K562 (cell line): Measurements from ENCODE around the gene GLI1. TPM values are rescaled to one million over a fixed set of nuclear protein-coding genes. Genes with fewer than 3 reads are reported as not detected.
A peak's percentile ranks its signal among the peaks of the same experiment; 100 is the strongest.

Experiments used
- CHAMP1 ChIP-seq: fragments of 450-650 bp; IDR thresholded peaks from 2 replicates; pipeline ENCODE4 v1.6.1; 2016; ENCODE audit warnings: mild to moderate bottlenecking
- HINFP ChIP-seq: fragments of 450-650 bp; conservative IDR thresholded peaks from 2 replicates; pipeline ENCODE4 v1.6.1; 2016; ENCODE audit warnings: missing genetic modification characterization, low read depth, mild to moderate bottlenecking, control low read depth, missing compliant biosample characterization
- ID3 ChIP-seq, 2 experiments: fragments of 250-450 bp in 1 of 2; fragments of 450-650 bp in 1 of 2; sonication (Bioruptor Pico) in 1 of 2; IDR thresholded peaks; 2 replicates each; pipeline versions ENCODE4 v1.6.1 to v1.8.0; 2016 to 2021; ENCODE audit warnings: mild to moderate bottlenecking in 2 of 2, moderate library complexity in 2 of 2, missing compliant biosample characterization in 1 of 2, missing genetic modification characterization in 1 of 2
- MAFF ChIP-seq: IDR thresholded peaks from 2 replicates; pipeline ENCODE4 v1.6.1; 2012; ENCODE audit warnings: low read length, improper control_type of control experiment
- PTRF ChIP-seq: fragments of 450-650 bp; IDR thresholded peaks from 2 replicates; pipeline ENCODE4 v1.6.1; 2016; ENCODE audit warnings: mild to moderate bottlenecking, missing genetic modification characterization, missing compliant biosample characterization
- RAD51 ChIP-seq: fragments of 450-650 bp; IDR thresholded peaks from 2 replicates; pipeline ENCODE4 v1.7.1; 2016; ENCODE audit warnings: low read depth, mild to moderate bottlenecking, borderline replicate concordance
- SMC3 ChIP-seq: conservative IDR thresholded peaks from 2 replicates; pipeline ENCODE4 v1.6.1; 2011; ENCODE audit warnings: low read depth, low read length, improper control_type of control experiment; ENCODE audit not compliant: insufficient read depth
- THRA ChIP-seq: fragments of 450-650 bp; IDR thresholded peaks from 2 replicates; pipeline ENCODE4 v1.6.1; 2017; ENCODE audit warnings: mild to moderate bottlenecking, moderate library complexity
- ZBTB49 ChIP-seq: sonication (generic); formaldehyde crosslinking; IDR thresholded peaks from 2 replicates; pipeline ENCODE4 v1.8.0; 2022; ENCODE audit warnings: missing genetic modification reagents, mild to moderate bottlenecking, borderline replicate concordance
- ZFPM2 ChIP-seq: fragments of 250-450 bp; sonication (Bioruptor Pico); IDR thresholded peaks from 2 replicates; pipeline ENCODE4 v1.5.1; 2022; ENCODE audit warnings: mild to moderate bottlenecking
- ZNF24 ChIP-seq: fragments of 450-650 bp; IDR thresholded peaks from 2 replicates; pipeline ENCODE4 v1.6.1; 2016
- ZNF609 ChIP-seq: sonication (generic); formaldehyde crosslinking; IDR thresholded peaks from 2 replicates; pipeline ENCODE4 v1.8.1; 2023; ENCODE audit warnings: missing genetic modification reagents, mild to moderate bottlenecking, borderline replicate concordance
- polyA plus RNA-seq, 8 experiments: library from polyadenylated mRNA; depleted of rRNA in 4 of 8; stranded (reverse) in 5 of 8; unstranded in 3 of 8; fragments of >200 nt; fragmentation: Nextera tagmentation in 2 of 8; fragmentation: Illumina TruSeq in 1 of 8; extraction: Ambion mirVana in 2 of 8; extraction: Trizol in 1 of 8; gene quantifications; 2 replicates each; pipeline versions ENCODE4 v1.2.1 to v1.2.3, GENCODE V29; 2011 to 2014; ENCODE audit warnings: inconsistent platforms in 1 of 8, missing spikeins in 1 of 8
- total RNA-seq, 7 experiments: library from RNA; depleted of rRNA in 6 of 7; stranded (reverse); fragments of >200 nt in 6 of 7; fragmentation: Illumina TruSeq in 2 of 7; extraction: Trizol in 2 of 7; gene quantifications; 2 replicates each; pipeline versions ENCODE4 v1.2.1 to v1.2.3, GENCODE V29; 2011 to 2021; ENCODE audit warnings: low replicate concordance in 1 of 7

GLI1 gene
- total and polyA plus RNA-seq, 9 of the 15 experiments (the other 6 are each of a cell fraction or from before 2014, with no cell fraction given): 0.24 to 3.7 (median 0.61) TPM

GRCh38 chr12:57487597-57488401 is 28.2 kb downstream of the GLI1 start, which contains the start of gene MARS1 (continued):
- TF ChIP-seq CHAMP1 (no peak), THRA (no peak), SMC3 (no peak), MAFF (no peak), ZNF24 (no peak), ZNF609 (CRISPR knock-in tag) (no peak), RAD51 (no peak), ID3 (CRISPR knock-in tag; IDR thresholded peaks at IDR 0.05) (no peak), ID3 (tag; IDR thresholded peaks at IDR 0.05) (no peak), ZBTB49 (CRISPR knock-in tag) (0 out of 2 replicates have a peak, but pooled peaks have one; percentile 89), ZFPM2 (CRISPR knock-in tag) (no peak), PTRF (tag) (no peak), HINFP (tag) (no peak)
